Pancreas (tissue), 10 donors: Measurements from ENCODE around the gene GOLT1A. TPM values are rescaled to one million over a fixed set of nuclear protein-coding genes. Genes with fewer than 3 reads are reported as not detected.

Source experiments
- ATAC-seq, 4 donors: fragments of 200-7000 bp; cut with Tn5 transposase; one replicate each; pipeline versions ENCODE4 v1.8.0 to v1.9.1; 2020; ENCODE audit warnings: mild to moderate bottlenecking in 4 of 4, moderate library complexity in 4 of 4
- DNase-seq, 6 donors: peaks; one replicate each; pipeline ENCODE4 v3.0.0-alpha.2; 2020
- FAIRE-seq: peaks from 2 replicates; lab custom pipeline; 2012; peaks lifted over from hg19 to GRCh38; lab: Jason Lieb, UNC
- H3K27ac ChIP-seq, 4 donors: fragments of 200-600 bp; sonication (generic); 1 replicate in 3 of 4; 2 replicates in 1 of 4; pipeline versions ENCODE4 v1.5.0 to v1.8.0; 2020
- H3K27me3 ChIP-seq, 4 donors: fragments of 200-600 bp; one replicate each; pipeline ENCODE4 v1.8.0; 2021
- H3K36me3 ChIP-seq, 3 donors: fragments of 200-600 bp; sonication (generic) in 1 of 3; one replicate each; pipeline versions ENCODE4 v1.5.0 to v1.8.0; 2020 to 2021
- H3K4me1 ChIP-seq, 3 donors: fragments of 200-600 bp; one replicate each; pipeline ENCODE4 v1.8.0; 2021
- H3K4me3 ChIP-seq, 4 donors: fragments of 200-600 bp; sonication (generic) in 2 of 4; one replicate each; pipeline versions ENCODE4 v1.5.0 to v1.8.0; 2020 to 2021
- H3K9me3 ChIP-seq, 4 donors: fragments of 200-600 bp; one replicate each; pipeline ENCODE4 v1.8.0; 2021
- CTCF ChIP-seq, 4 donors: fragments of 200-600 bp; sonication (generic) in 3 of 4; IDR thresholded peaks; one replicate each; pipeline versions ENCODE4 v1.5.0 to v1.8.0; 2021; ENCODE audit warnings: antibody characterized with exemption in 4 of 4
- WGBS, 2 donors: extraction: QIAGEN DNeasy Blood & Tissue Kit; methylation state at CpG; one replicate each; pipeline ENCODE4 v1.1.7; 2013; 5-methylcytosine and 5-hydroxymethylcytosine counted together
- intact Hi-C, 3 donors: fragments of 100-400 bp; cut with DNase I; formaldehyde crosslinking; loops; one replicate each; pipeline versions ENCODE4 v1.11.1 to v1.14.2; 2022
- polyA plus RNA-seq, 2 donors: library from polyadenylated mRNA; stranded (reverse); fragments of 200-250 nt; gene quantifications; one replicate each; pipeline ENCODE4 v1.2.3, GENCODE V29; 2013
- total RNA-seq, 6 donors: library from RNA; stranded (reverse); fragmentation: NEBNext Ultra II Directional in 4 of 6; extraction: Animal tissue kit (Norgen Biotek cat#: 25700) in 4 of 6; gene quantifications; one replicate each; pipeline versions ENCODE4 v1.2.1 to v1.2.4, GENCODE V29; 2021 to 2023
- donor health status: healthy with polysubstance abuse.
- donor health status: DM: no; HTN: no; CAD: no; lungs with moderate emphysema.
- donor health status: DM: no; HTN: no; CAD: no.
- donor health status: control.
- donor health status: control.
- donor health status: Bipolar disorder and iron deficiency.
- donor health status: DM: yes; HTN: yes; CAD: no.
- donor health status: DM: no; HTN: no; CAD: no.
- donor health status: DM: no; HTN: no; CAD: no.
- donor health status: DM: yes; HTN: yes; CAD: no.

GOLT1A gene
- total and polyA plus RNA-seq, 8 donors: 6.0 to 38.8 (median 8.4) TPM

GRCh38 chr1:204149635-204150565 is 63.9 kb downstream of the GOLT1A start:
- FAIRE-seq: no peak
- Histone ChIP-seq H3K9me3 (no peaks in the 10 kb centered on the region), H3K4me1 (no peaks in the 10 kb centered on the region), H3K36me3 (no peaks in the 10 kb centered on the region), H3K4me3 (no peak overlapping the region), H3K27ac (no peak overlapping the region), H3K27me3 (no peaks in the 10 kb centered on the region)
- ATAC-seq: no peak
- DNase-seq: no peak
- intact Hi-C loops: no loop called here
- TF ChIP-seq CTCF (IDR thresholded peaks at IDR 0.05): no peak
- WGBS, 2 donors: 84 to 85% methylated on average over 16 of the region's 16 CpGs

GRCh38 chr1:204149107-204149506 is 64.7 kb downstream of the GOLT1A start:
- no peak for TF ChIP-seq CTCF (IDR thresholded peaks at IDR 0.05)
- no peaks in the 10 kb centered on the region for H3K27me3 ChIP-seq
- no peak for DNase-seq
- no peaks in the 10 kb centered on the region for H3K9me3 ChIP-seq
- H3K36me3 ChIP-seq: no peaks in the 10 kb centered on the region
- no peak for ATAC-seq
- H3K4me3 ChIP-seq: no peak overlapping the region
- H3K27ac ChIP-seq: no peak overlapping the region
- H3K4me1 ChIP-seq: no peaks in the 10 kb centered on the region
- 68 to 70% methylated on average over 2 of the region's 2 CpGs for WGBS, 2 donors
- no peak for FAIRE-seq
- intact Hi-C loops: no loop called here

Other genes starting within 250 kb of the GOLT1A start
- gene SOX13, start 140.9 kb downstream of the GOLT1A start, total RNA-seq: 10 to 100 TPM; 12.0 to 27.2 (median 18.0) TPM
- gene SOX13, start 140.9 kb downstream of the GOLT1A start, polyA plus RNA-seq: 10 to 100 TPM; 16.9 to 17.1 TPM
- gene ETNK2, start 61.9 kb downstream of the GOLT1A start, total RNA-seq: 1 to 10 TPM; 3.8 to 9.5 (median 6.9) TPM
- gene ETNK2, start 61.9 kb downstream of the GOLT1A start, polyA plus RNA-seq: 10 to 100 TPM in 1 of 2 donors, 1 to 10 TPM in 1; 5.4 to 15.5 TPM
- gene REN, start 47.7 kb downstream of the GOLT1A start, total RNA-seq: not detected
- under 1 TPM in 1 of 2 donors, not detected in 1; 0.28 TPM for gene REN, start 47.7 kb downstream of the GOLT1A start, polyA plus RNA-seq
- gene KISS1, start 17.5 kb downstream of the GOLT1A start, total RNA-seq: 1 to 10 TPM in 1 of 6 donors, under 1 TPM in 1, not detected in 4; 0.69 to 2.8 TPM
- gene KISS1, start 17.5 kb downstream of the GOLT1A start, polyA plus RNA-seq: 1 to 10 TPM; 5.1 to 5.2 TPM
- gene PLEKHA6, start 145.9 kb upstream of the GOLT1A start, total RNA-seq: 10 to 100 TPM in 5 of 6 donors, 1 to 10 TPM in 1; 9.5 to 23.8 (median 15.0) TPM
- gene PLEKHA6, start 145.9 kb upstream of the GOLT1A start, polyA plus RNA-seq: 10 to 100 TPM; 13.2 to 18.5 TPM
- 10 to 100 TPM; 16.4 to 47.9 (median 23.4) TPM for gene PPP1R15B, start 197.8 kb upstream of the GOLT1A start, total RNA-seq
- gene PPP1R15B, start 197.8 kb upstream of the GOLT1A start, polyA plus RNA-seq: 10 to 100 TPM in 1 of 2 donors, 1 to 10 TPM in 1; 7.8 to 11.8 TPM